HG03442 (cell line): ENCODE data around the gene HAND2.

Experiments used
- ATAC-seq: cut with Tn5 transposase; IDR thresholded peaks from one replicate; pipeline ENCODE4 v1.9.1; 2021; ENCODE audit warnings: mild to moderate bottlenecking, moderate library complexity; ENCODE audit not compliant: unreplicated experiment

HAND2 gene

GRCh38 chr4:173521467-173522159, 8.4 kb downstream of the HAND2 start:
- no peak for ATAC-seq

GRCh38 chr4:173520921-173521466, 9.0 kb downstream of the HAND2 start:
- no peak for ATAC-seq

- ATAC-seq = no peak
These were observed 10.6 kb downstream of the HAND2 start for GRCh38 chr4:173519111-173520101.

GRCh38 chr4:173518425-173519102, 11.5 kb downstream of the HAND2 start:
- no peak for ATAC-seq

GRCh38 chr4:173517781-173518424, 12.1 kb downstream of the HAND2 start:
- ATAC-seq = no peak

GRCh38 chr4:173516621-173517524, 13.2 kb downstream of the HAND2 start:
- ATAC-seq = no peak

- ATAC-seq = no peak
These were observed 14.6 kb downstream of the HAND2 start for GRCh38 chr4:173515458-173515857.

- ATAC-seq = no peak
These were observed 15.3 kb downstream of the HAND2 start for GRCh38 chr4:173514641-173515217.

GRCh38 chr4:173513651-173514050, 16.4 kb downstream of the HAND2 start:
- ATAC-seq = no peak

GRCh38 chr4:173511787-173512361, 18.2 kb downstream of the HAND2 start:
- ATAC-seq = no peak

GRCh38 chr4:173509036-173510001, 20.7 kb downstream of the HAND2 start:
- peak; percentile 28 for ATAC-seq

- no peak for ATAC-seq
These were observed 21.5 kb downstream of the HAND2 start for GRCh38 chr4:173508386-173509035.

GRCh38 chr4:173507471-173508385, 22.3 kb downstream of the HAND2 start:
- no peak for ATAC-seq

- peak; percentile 7 for ATAC-seq
These were observed 23.3 kb downstream of the HAND2 start for GRCh38 chr4:173506597-173507211.

- peak; percentile 74 for ATAC-seq
These were observed 24.0 kb downstream of the HAND2 start for GRCh38 chr4:173505924-173506518.
